GM19238 (cell line): Measurements from ENCODE around the gene MPHOSPH10.
"Not testable (repeated sequence)": the region's sequence is repeated elsewhere in the genome, so short reads cannot be mapped to it uniquely, and the experiment has no call there.

Source experiments
- DNase-seq: peaks from one replicate; pipeline ENCODE4 v3.0.0; 2011; ENCODE audit warnings: low spot score; ENCODE audit not compliant: insufficient read length

Gene MPHOSPH10

GRCh38 chr2:71166812-71167211 is 36.4 kb downstream of the MPHOSPH10 start:
- no peak for DNase-seq

- DNase-seq = no peak
Observed at GRCh38 chr2:71173096-71173495, 42.7 kb downstream of the MPHOSPH10 start.

GRCh38 chr2:71174207-71174606 is 43.8 kb downstream of the MPHOSPH10 start:
- no peak for DNase-seq

GRCh38 chr2:71178836-71179235 is 48.4 kb downstream of the MPHOSPH10 start:
- DNase-seq = not testable (repeated sequence)

- DNase-seq = no peak
Observed at GRCh38 chr2:71181316-71181715, 50.9 kb downstream of the MPHOSPH10 start.

GRCh38 chr2:71183306-71184115 is 53.1 kb downstream of the MPHOSPH10 start:
- not testable (repeated sequence) for DNase-seq

GRCh38 chr2:71186973-71187372 is 56.5 kb downstream of the MPHOSPH10 start:
- DNase-seq = no peak

- DNase-seq = no peak
Observed at GRCh38 chr2:71187589-71187988, 57.2 kb downstream of the MPHOSPH10 start.

- no peak for DNase-seq
Observed at GRCh38 chr2:71190656-71191569, 60.5 kb downstream of the MPHOSPH10 start.

GRCh38 chr2:71191570-71191943 is 61.1 kb downstream of the MPHOSPH10 start:
- no peak for DNase-seq
